Vagina (tissue), 2 donors: ENCODE measurements around the gene ZBTB7A. TPM values are rescaled to one million over a fixed set of nuclear protein-coding genes. Genes with fewer than 3 reads are reported as not detected.

Experiments used
- DNase-seq, 2 donors: peaks; one replicate each; pipeline ENCODE4 v3.0.0-alpha.2; 2017; ENCODE audit errors: extremely low spot score in 2 of 2
- H3K27ac ChIP-seq: fragments of 200-600 bp; sonication (generic); one replicate; pipeline ENCODE4 v1.5.1; 2019
- H3K27me3 ChIP-seq: fragments of 200-600 bp; sonication (generic); one replicate; pipeline ENCODE4 v1.5.1; 2019
- H3K36me3 ChIP-seq, 2 donors: fragments of 200-600 bp; sonication (generic); one replicate each; pipeline ENCODE4 v1.5.1; 2017 to 2019
- H3K4me1 ChIP-seq: fragments of 200-600 bp; sonication (generic); one replicate; pipeline ENCODE4 v1.5.1; 2019
- H3K4me3 ChIP-seq, 2 donors: fragments of 200-600 bp; sonication (generic); 1 replicate in 1 of 2; 2 replicates in 1 of 2; pipeline ENCODE4 v1.5.1; 2016 to 2019
- H3K9me3 ChIP-seq: fragments of 200-600 bp; sonication (generic); one replicate; pipeline ENCODE4 v1.5.1; 2019
- POLR2A ChIP-seq, 2 donors: fragments of 450-650 bp; IDR thresholded peaks; one replicate each; pipeline ENCODE4 v1.6.1; 2017; ENCODE audit warnings: antibody characterized with exemption in 2 of 2, mild to moderate bottlenecking in 2 of 2, moderate library complexity in 2 of 2
- POLR2AphosphoS5 ChIP-seq, 2 donors: sonication (generic); formaldehyde crosslinking; IDR thresholded peaks; one replicate each; pipeline ENCODE4 v1.9.0; 2017; ENCODE audit warnings: antibody characterized with exemption in 2 of 2, mild to moderate bottlenecking in 2 of 2, low read depth in 1 of 2; ENCODE audit not compliant: insufficient read depth in 1 of 2
- intact Hi-C: fragments of 100-400 bp; cut with DNase I; formaldehyde crosslinking; loops from one replicate; pipeline ENCODE4 v1.15.1; 2023
- total RNA-seq: library from RNA; depleted of rRNA; stranded (reverse); fragments of >200 nt; gene quantifications from one replicate; pipeline ENCODE4 v1.2.3, GENCODE V29; 2016
- TF ChIP-seq, protein P1 (sequence below), 3 experiments: fragments of 450-650 bp in 2 of 3; fragments of 200-600 bp in 1 of 3; sonication (generic) in 1 of 3; IDR thresholded peaks; one replicate each; pipeline ENCODE4 v1.5.1; 2017 to 2019; ENCODE audit warnings: antibody characterized with exemption in 3 of 3, mild to moderate bottlenecking in 2 of 3, moderate library complexity in 2 of 3

Gene ZBTB7A
- total RNA-seq, 1 donor from 2014 or later, result 60.6 TPM

DNA sequence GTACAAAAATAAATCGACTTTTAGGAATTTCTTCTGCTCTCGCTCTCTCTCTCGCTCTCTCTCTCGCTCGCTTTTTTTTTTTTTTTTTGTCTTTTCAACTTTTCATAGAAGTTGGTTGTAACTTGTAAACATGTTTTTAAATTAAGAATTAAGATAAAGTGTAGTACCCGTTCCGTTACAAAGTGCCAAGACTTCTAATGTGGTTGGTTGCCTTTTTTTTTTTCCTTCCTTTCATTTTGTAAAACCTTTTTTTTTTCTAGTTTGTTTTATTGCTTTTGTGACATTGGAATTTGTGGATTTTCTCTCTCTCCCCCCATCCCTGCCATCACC lies 20.4 kb downstream of the ZBTB7A start:
- Histone ChIP-seq H3K27ac (no peak overlapping the region), H3K4me1 (peaks cover 52% of the 10 kb centered on the region), H3K36me3 (peaks cover 0 to 36% of the 10 kb centered on the region in 2 donors), H3K4me3 (no peak overlapping the region), H3K27me3 (no peaks in the 10 kb centered on the region), H3K9me3 (no peaks in the 10 kb centered on the region)
- no peak for DNase-seq
- intact Hi-C loops, result no loop called here
- TF ChIP-seq POLR2A (IDR thresholded peaks at IDR 0.05) (no peak), POLR2AphosphoS5 (IDR thresholded peaks at IDR 0.05; ENCODE audit: insufficient read depth in 1 of 2, low read depth in 1 of 2) (no peak)
- TF ChIP-seq, protein P1, sequence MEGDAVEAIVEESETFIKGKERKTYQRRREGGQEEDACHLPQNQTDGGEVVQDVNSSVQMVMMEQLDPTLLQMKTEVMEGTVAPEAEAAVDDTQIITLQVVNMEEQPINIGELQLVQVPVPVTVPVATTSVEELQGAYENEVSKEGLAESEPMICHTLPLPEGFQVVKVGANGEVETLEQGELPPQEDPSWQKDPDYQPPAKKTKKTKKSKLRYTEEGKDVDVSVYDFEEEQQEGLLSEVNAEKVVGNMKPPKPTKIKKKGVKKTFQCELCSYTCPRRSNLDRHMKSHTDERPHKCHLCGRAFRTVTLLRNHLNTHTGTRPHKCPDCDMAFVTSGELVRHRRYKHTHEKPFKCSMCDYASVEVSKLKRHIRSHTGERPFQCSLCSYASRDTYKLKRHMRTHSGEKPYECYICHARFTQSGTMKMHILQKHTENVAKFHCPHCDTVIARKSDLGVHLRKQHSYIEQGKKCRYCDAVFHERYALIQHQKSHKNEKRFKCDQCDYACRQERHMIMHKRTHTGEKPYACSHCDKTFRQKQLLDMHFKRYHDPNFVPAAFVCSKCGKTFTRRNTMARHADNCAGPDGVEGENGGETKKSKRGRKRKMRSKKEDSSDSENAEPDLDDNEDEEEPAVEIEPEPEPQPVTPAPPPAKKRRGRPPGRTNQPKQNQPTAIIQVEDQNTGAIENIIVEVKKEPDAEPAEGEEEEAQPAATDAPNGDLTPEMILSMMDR (IDR thresholded peaks at IDR 0.05), result no peak

DNA sequence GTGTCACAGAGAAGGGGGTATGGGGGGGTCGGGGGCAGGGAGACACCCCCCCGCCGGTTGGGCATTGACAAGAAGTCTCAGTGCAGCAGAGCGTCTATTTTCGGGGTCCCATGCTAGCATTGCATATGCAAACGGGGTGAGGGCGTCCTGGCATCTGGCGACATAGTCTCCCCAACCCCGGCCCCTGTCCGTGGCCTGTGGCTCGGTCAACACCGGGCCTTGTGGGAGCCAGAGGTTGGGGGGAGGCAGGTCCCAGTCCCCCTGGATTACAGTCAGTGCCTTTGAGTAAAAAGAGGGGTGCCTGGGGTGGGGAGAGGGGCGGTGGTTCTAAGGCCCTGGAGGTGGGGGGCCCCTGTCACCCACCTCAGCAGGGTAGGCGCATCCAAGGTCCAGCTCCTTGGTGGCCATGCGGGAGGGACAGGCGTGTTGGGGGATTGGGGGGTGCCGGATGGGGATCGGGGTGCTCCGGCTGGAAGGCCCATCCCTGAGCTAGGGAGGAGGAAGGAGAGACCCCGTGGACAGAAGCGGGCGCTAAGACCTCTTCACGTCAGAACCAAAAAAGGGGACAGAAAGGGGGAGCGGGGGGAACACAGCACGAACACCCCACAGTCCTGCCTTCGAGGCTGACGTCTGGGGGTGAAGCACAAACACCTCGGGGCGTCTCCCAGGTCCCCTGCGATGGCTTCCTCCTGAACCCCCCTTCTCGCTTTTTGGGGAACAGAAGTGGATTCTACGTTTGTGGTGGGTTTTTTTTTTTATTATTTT lies 20.9 kb downstream of the ZBTB7A start:
- H3K27me3 ChIP-seq, result no peaks in the 10 kb centered on the region
- H3K4me3 ChIP-seq, result no peak overlapping the region
- H3K4me1 ChIP-seq, result peaks cover 50% of the 10 kb centered on the region
- DNase-seq, result no peak
- peaks cover 0 to 36% of the 10 kb centered on the region in 2 donors for H3K36me3 ChIP-seq
- H3K27ac ChIP-seq, result no peak overlapping the region
- H3K9me3 ChIP-seq, result no peaks in the 10 kb centered on the region
- intact Hi-C loops, result no loop called here
- TF ChIP-seq, protein P1 (IDR thresholded peaks at IDR 0.05), result no peak
- no peak for TF ChIP-seq POLR2A (IDR thresholded peaks at IDR 0.05)
- TF ChIP-seq POLR2AphosphoS5 (IDR thresholded peaks at IDR 0.05; ENCODE audit: insufficient read depth in 1 of 2, low read depth in 1 of 2), result no peak

DNA sequence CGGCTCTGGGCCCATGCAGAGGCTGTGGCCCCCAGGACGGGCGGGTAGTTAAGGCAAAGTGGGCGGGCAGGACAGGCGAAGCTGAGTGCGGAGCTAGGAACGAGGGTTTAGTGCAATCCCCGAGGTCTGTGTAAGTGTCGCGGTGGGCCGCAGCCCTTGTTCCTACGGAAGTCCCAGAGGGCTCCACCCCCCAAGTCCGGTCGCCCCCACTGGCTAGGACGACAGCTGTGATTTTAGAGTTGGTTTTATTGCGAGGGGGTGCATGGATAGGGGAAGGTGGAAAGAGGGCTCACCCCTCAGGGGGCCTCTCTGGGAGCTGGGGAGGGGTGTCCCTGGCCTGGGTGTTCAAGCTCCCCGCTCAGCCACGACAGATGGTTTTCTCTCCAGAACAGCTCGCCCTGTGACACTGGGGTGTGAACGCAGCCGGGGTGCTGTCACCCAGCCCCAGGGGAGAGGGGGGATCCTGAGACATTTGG lies 21.7 kb downstream of the ZBTB7A start:
- Histone ChIP-seq H3K36me3 (peaks cover 0 to 36% of the 10 kb centered on the region in 2 donors), H3K4me3 (no peak overlapping the region), H3K9me3 (no peaks in the 10 kb centered on the region), H3K27me3 (no peaks in the 10 kb centered on the region), H3K27ac (no peak overlapping the region), H3K4me1 (peaks cover 43% of the 10 kb centered on the region)
- TF ChIP-seq POLR2A (IDR thresholded peaks at IDR 0.05) (no peak), POLR2AphosphoS5 (IDR thresholded peaks at IDR 0.05; ENCODE audit: insufficient read depth in 1 of 2, low read depth in 1 of 2) (no peak)
- TF ChIP-seq, protein P1 (IDR thresholded peaks at IDR 0.05), result no peak
- no peak for DNase-seq
- intact Hi-C loops, result no loop called here

DNA sequence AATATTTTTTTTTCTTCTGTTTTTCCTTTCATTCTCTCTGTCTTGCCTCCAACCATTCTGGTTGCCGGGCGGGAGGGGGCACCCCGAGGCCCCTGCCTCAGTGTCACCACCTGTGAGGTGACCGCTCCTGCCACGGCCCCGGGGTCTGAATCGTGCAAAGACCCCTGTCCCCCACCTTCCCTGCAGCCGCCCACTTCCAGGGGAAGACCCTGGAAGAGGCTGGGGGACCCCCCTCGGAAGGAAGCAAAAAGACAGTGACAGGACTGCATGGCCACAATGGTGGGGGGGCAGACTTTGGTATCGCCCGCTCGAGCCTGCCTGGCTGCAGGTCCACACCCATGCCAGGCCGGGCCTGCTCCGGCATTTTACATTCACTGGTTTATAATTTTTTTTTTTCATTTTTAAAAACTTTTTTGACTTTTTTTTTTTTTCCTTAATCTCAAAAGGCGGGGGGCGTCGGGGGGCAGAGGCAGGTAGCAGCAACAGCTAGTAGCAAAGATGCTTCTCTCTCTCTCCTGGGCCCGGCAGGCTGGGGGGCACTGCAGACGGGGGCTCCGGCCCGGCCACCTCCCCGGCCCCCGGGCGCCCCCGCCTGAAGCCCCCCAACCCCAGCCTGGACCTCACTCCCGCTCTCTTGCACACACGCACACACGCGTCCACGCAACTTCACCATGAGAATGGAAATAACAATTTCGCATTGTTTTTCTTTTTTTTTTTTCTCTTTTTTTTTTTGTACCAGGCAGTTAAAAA lies 22.6 kb downstream of the ZBTB7A start:
- Histone ChIP-seq H3K4me3 (no peak overlapping the region), H3K27ac (peak overlapping the region; percentile 1), H3K27me3 (no peaks in the 10 kb centered on the region), H3K4me1 (peaks cover 35% of the 10 kb centered on the region), H3K36me3 (peaks cover 0 to 28% of the 10 kb centered on the region in 2 donors), H3K9me3 (no peaks in the 10 kb centered on the region)
- TF ChIP-seq, protein P1 (IDR thresholded peaks at IDR 0.05), result no peak
- TF ChIP-seq POLR2A (IDR thresholded peaks at IDR 0.05) (no peak), POLR2AphosphoS5 (IDR thresholded peaks at IDR 0.05; ENCODE audit: insufficient read depth in 1 of 2, low read depth in 1 of 2) (no peak)
- DNase-seq, result no peak
- intact Hi-C loops, result no loop called here
